HG03175 (cell line): ENCODE measurements around the gene PSMA7.
"Not testable (repeated sequence)": the region's sequence is repeated elsewhere in the genome, so short reads cannot be mapped to it uniquely, and the experiment has no call there.

Experiments
- ATAC-seq: cut with Tn5 transposase; IDR thresholded peaks from one replicate; pipeline ENCODE4 v1.9.1; 2021; ENCODE audit warnings: mild to moderate bottlenecking, moderate library complexity; ENCODE audit not compliant: unreplicated experiment

PSMA7 gene

GRCh38 chr20:62120990-62121775 lies 22.0 kb downstream of the PSMA7 start:
- ATAC-seq = peak; percentile 6

DNA sequence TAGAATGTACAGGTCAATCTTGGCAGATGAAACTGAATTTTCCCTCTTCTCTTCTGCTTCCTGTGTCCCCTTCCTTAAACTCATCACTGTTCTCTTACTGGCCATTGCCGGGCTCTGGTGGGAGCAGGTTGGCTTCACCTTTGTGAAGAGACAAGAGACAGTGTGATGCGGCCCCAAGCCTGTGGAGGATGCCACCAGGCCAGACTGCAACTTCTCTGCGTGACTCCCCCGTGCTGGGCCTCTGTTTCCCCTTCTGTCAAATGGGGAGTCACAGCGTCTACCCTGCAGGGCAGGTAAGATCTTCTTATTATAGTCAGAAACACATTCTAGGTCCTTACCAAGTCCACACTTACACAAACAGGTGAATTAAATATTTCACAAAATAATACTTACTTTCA lies 22.8 kb downstream of the PSMA7 start:
- no peak for ATAC-seq

GRCh38 chr20:62119591-62120364 lies 23.4 kb downstream of the PSMA7 start:
- no peak for ATAC-seq

DNA sequence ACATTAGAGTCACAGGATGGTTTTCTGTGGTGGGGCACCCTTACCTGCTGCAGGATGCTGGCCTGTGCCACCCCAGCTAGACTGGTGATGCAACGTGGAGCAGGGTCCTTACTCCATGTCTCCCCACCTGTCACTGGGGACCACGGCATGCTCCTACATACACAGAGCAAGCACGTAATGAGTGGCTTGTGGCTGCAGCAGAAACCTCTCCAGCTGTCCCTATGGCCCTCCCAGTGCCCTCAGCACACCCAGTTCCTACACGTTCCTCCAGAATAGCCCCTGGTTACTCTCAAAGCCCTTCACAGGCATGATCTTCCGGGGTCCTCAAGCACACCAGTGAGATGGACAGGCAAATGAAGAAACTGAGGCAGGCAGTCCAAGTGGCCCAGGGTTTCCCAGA lies 24.1 kb downstream of the PSMA7 start:
- ATAC-seq = no peak

DNA sequence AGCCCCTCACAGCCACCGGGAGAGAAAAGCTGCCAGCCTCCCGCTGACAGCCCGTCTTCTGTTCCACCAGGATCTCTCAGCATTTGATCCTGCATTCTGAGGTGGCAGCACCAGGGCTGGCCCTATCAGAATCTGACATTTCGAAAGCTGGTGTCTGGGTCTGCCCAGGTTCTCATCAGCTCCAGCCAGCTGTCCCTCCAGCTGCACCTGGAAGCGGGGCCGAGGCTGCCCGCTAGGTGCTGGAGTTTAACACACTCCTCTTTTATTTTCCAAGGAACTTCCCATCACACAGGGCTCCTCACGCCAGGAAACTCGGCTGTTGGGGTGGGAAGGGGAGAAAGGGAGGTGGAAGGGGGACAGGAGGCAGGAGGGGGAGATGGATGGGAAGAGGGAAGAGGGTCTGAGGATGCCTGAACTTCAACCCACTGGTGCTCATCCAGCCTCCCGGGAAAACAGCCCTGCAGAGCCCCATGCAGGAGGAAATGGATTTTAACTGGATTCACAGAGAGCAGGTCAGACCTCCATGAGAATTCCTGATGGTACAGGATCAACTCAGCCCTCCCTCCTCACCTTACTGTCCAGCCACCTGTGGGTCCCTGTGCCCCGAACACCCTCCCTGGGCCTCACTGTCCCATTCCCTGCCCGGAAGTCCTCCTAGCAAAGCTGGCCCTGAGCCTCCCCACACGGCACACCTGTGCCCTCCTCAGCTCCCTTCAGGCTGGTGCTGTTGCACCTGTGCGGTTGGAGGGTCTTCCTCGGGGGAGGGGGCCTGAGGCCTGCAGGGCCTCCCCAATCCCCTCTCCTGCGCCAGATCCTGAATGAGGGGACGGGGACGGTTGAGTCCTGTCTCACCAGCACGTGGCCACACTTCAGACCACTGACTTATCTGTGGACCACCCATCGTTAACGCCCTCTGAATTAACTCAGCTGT lies 24.8 kb downstream of the PSMA7 start:
- no peak for ATAC-seq

GRCh38 chr20:62117658-62118057 lies 25.5 kb downstream of the PSMA7 start:
- no peak for ATAC-seq

DNA sequence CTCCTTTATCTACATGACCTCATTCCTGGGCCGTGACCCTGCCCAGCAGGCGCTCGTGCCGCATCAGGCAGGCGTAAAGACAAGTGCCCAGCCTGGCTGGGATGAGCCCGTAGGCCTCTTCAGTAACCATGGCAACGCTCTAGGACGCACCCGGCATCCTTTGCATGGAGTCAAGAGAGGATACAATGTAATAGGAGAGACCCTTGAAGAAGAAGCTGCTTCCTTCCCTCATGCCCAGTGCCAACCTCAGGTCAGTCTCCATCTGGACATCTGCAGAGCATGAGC lies 25.9 kb downstream of the PSMA7 start:
- no peak for ATAC-seq

DNA sequence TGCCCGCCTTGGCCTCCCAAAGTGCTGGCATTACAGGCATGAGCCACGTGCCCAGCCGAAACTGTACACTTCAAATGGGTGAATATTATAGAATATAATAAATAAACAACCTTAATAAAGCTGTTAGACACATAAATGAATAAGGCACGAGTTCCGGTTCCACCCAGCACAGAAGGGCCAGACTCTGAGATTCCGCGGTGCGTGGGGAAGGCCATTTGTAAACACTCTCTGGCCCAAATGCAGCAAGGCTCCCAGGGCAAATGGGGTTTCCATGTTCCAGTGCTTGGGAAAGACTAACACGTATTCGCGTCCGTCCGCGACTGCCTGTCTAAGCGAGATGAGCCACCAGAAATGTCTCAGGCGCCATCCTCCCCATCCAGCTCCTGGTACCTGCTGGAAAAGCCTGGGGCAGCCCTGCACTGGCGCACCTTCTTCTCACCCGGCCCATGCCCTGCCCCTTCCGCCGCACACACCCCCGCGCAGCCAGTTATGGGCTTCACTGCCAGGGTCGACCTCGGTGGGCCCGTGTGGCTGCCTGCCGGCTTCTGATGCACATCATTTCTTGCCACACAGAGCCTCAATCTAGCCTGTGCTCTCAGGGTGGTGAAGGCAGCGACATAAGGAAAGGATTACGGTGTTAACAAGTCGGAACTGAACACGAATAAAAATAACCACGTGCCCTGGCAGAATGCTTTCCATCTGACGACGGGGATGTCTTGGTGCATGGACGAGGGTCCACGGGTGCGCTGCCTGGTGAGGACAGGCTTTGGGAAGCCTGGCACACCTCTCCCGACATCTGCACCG lies 26.4 kb downstream of the PSMA7 start:
- no peak for ATAC-seq

DNA sequence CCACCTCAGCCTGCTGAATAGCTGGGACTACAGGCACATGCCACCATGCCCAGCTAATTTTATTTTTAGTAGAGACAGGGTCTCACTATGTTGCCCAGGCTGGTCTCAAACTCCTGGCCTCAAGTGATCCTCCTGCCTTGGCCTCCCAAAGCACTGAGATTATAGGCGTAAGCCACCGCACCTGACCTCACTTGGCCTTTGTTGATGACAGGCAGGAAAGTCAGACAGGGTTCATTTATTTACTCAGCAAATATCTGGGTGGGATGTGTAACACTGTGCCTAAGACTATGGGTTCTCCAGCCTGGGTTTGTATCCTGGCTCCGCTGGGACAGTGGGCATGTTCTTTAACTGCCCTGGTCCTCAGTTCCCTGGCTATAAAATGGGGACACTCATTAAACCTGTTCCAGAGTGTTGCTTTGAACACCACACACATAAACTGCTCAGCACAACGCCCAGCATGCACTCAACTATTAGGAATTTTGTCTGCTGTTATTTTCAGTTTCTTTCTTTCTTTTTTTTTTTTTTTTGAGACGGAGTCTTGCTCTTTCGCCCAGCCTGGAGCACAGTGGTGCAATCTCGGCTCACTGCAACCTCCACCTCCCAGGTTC lies 27.3 kb downstream of the PSMA7 start:
- not testable (repeated sequence) for ATAC-seq

- no peak for ATAC-seq
Observed at GRCh38 chr20:62114894-62115293, 28.3 kb downstream of the PSMA7 start.

DNA sequence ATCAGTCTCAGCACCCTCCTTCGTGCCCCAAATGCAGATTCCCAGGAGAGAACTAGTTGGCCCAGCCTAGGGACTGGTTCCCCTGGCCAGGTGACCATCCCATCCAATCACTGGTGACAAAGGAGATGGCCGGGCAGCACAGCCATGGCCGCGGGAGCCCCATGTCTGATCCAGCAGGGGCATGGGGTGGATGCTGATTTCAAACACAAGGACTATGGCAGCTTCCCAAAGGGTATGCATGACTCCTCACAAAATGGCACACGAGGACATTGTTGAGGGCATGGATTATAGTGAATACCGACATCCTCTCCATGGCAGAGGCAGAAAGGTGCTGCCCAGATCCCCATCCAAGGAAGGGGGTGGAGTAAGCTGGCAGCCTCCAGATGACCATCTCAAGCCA lies 30.8 kb downstream of the PSMA7 start:
- ATAC-seq = no peak

GRCh38 chr20:62111148-62111547 lies 32.0 kb downstream of the PSMA7 start:
- no peak for ATAC-seq

DNA sequence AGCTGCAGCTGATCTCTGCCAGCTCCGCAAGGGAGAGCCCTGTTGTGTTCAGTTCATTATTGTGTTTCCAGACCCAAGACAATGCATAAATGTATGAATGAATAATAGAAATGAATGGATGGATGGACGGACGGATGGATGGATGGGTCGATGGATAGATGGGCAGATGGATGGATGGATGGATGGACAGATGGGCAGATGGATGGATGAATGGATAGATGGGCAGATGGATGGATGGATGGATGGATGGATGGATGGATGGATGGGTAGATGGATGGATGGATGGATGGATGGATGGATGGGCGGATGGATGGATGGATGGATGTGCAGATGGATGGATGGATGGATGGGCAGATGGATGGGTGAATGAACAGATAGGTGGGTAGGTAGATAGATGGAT lies 37.6 kb downstream of the PSMA7 start:
- no peak for ATAC-seq

GRCh38 chr20:62104791-62105345 lies 38.3 kb downstream of the PSMA7 start:
- ATAC-seq = no peak

DNA sequence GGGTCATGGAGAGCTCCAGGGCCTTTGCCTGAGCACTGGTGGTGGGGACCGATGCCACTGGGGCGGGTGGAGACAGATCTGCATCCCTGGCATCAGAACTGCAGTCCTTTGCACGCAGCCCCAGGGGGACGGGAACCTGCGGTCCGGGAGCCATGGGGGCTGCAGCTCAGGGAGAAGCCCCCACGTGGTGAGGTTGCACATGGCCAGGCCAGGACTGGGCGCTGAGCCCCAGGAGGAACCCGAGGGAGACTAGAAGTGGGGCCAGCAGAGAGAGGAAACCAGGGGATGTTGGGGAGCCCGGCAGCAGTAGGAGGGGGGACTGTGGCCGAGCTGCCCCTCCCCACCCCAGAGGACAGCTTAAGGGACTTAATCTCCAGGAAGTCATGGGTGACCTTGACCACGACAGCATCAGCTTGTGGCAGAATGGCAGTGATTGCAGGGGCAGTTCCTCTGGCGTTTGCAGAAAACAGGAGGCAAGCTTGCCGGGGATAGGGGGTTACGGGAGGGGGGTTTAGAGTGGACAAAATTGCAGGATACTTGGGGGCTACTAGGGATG lies 38.9 kb downstream of the PSMA7 start:
- no peak for ATAC-seq

- ATAC-seq = no peak
Observed at GRCh38 chr20:62103508-62104233, 39.5 kb downstream of the PSMA7 start.

DNA sequence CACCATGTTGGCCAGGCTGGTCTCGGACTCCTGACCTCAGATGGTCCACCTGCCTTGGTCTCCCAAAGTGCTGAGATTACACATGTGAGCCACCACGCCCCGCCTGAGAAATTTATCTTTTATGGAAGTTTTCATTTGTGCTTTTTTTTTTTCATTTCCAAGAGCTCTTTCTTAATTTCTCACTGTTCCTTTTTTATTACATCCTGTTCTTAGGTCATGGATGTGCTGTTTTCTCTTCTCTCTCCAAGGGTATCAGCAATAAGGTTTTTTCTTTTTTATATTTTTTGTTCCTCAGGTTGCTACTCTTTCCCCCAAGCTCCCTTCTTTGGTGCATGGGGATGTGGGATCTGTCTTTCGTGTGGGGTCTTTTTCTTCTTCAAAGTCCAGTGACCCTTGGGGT lies 42.1 kb downstream of the PSMA7 start:
- no peak for ATAC-seq

- no peak for ATAC-seq
Observed at GRCh38 chr20:62097881-62098407, 45.2 kb downstream of the PSMA7 start.
